B cell (primary cell): Measurements from ENCODE around the gene CENPF. TPM values are rescaled to one million over a fixed set of nuclear protein-coding genes. Genes with fewer than 3 reads are reported as not detected.

Experiments used
- ATAC-seq: fragments of 200-7000 bp; cut with Tn5 transposase; one replicate; pipeline ENCODE4 v1.10.0; 2021; ENCODE audit warnings: low read depth, mild to moderate bottlenecking, moderate number of reproducible peaks, moderate library complexity
- CTCF ChIA-PET: fragments of 350-600 bp; sonication (Branson Sonifier 250); formaldehyde crosslinking; loops from one replicate; lab custom pipeline; 2021; ENCODE audit warnings: antibody characterized with exemption, inconsistent platforms; lab: Charles Lee
- POLR2A ChIA-PET: fragments of 350-600 bp; sonication (Branson Sonifier 250); formaldehyde crosslinking; loops from one replicate; lab custom pipeline; 2021; ENCODE audit warnings: antibody characterized with exemption; lab: Charles Lee
- DNase-seq: peaks from one replicate; pipeline ENCODE4 v3.0.0; 2013
- H2AFZ ChIP-seq: 2 replicates; pipeline ENCODE4 v1.6.1; 2012; ENCODE audit warnings: mild to moderate bottlenecking, low read depth, low read length; ENCODE audit not compliant: insufficient read depth, poor library complexity, severe bottlenecking
- H3K27ac ChIP-seq, 2 donors: 1 replicate in 1 of 2; 2 replicates in 1 of 2; pipeline ENCODE4 v1.5.1; 2012 to 2013; ENCODE audit warnings: low read length in 2 of 2, mild to moderate bottlenecking in 2 of 2, moderate library complexity in 1 of 2
- H3K27me3 ChIP-seq, 4 experiments: fragments of 200-600 bp in 1 of 4; sonication (generic) in 1 of 4; replicated peaks in 1 of 4; 1 replicate in 2 of 4; 2 replicates in 2 of 4; pipeline versions ENCODE4 v1.6.1 to v1.7.0; 2013 to 2016; ENCODE audit warnings: low read length in 3 of 4, mild to moderate bottlenecking in 2 of 4, mixed read lengths in 1 of 4, moderate library complexity in 1 of 4; ENCODE audit not compliant: insufficient read depth in 4 of 4, control insufficient read depth in 3 of 4; ENCODE audit errors: control extremely low read depth in 1 of 4
- H3K36me3 ChIP-seq, 2 experiments: replicated peaks in 1 of 2; 1 replicate in 1 of 2; 2 replicates in 1 of 2; pipeline versions ENCODE4 v1.6.1 to v1.7.1; 2013; ENCODE audit warnings: low read length in 1 of 2; ENCODE audit not compliant: insufficient read depth in 2 of 2, control insufficient read depth in 1 of 2; ENCODE audit errors: control extremely low read depth in 1 of 2, extremely low read depth in 1 of 2
- H3K4me1 ChIP-seq, 2 donors: fragments of 200-600 bp in 1 of 2; sonication (generic) in 1 of 2; 1 replicate in 1 of 2; 2 replicates in 1 of 2; pipeline versions ENCODE4 v1.5.1 to v1.6.1; 2013 to 2017; ENCODE audit warnings: low read length in 2 of 2; ENCODE audit not compliant: control insufficient read depth in 2 of 2, insufficient read depth in 2 of 2
- H3K4me2 ChIP-seq: replicated peaks from 2 replicates; pipeline ENCODE3; 2012; ENCODE audit warnings: mild to moderate bottlenecking, low read depth, low read length; ENCODE audit not compliant: poor library complexity, severe bottlenecking
- H3K4me3 ChIP-seq, 5 experiments: fragments of 200-600 bp in 1 of 5; sonication (generic) in 1 of 5; 1 replicate in 3 of 5; 2 replicates in 2 of 5; pipeline versions ENCODE4 v1.5.1 to v1.7.0; 2011 to 2016; ENCODE audit warnings: low read length in 4 of 5, mild to moderate bottlenecking in 4 of 5, low read depth in 2 of 5, control low read depth in 1 of 5, moderate library complexity in 1 of 5; ENCODE audit not compliant: insufficient read depth in 1 of 5; ENCODE audit errors: control extremely low read depth in 1 of 5, extremely low read depth in 1 of 5
- H3K79me2 ChIP-seq: fragments of 200-600 bp; sonication (generic); one replicate; pipeline ENCODE4 v1.6.0; 2016; ENCODE audit warnings: low read length; ENCODE audit not compliant: control insufficient read depth, insufficient read depth
- H3K9ac ChIP-seq: fragments of 200-600 bp; sonication (generic); 2 replicates; pipeline ENCODE4 v1.6.1; 2017; ENCODE audit warnings: mild to moderate bottlenecking, low read length, moderate library complexity
- H3K9me3 ChIP-seq, 3 donors: one replicate each; pipeline versions ENCODE4 v1.6.1 to v1.7.1; 2013; ENCODE audit warnings: low read length in 2 of 3; ENCODE audit not compliant: control insufficient read depth in 2 of 3, insufficient read depth in 1 of 3; ENCODE audit errors: control extremely low read depth in 1 of 3
- H4K20me1 ChIP-seq: 2 replicates; pipeline ENCODE4 v1.6.0; 2012; ENCODE audit warnings: mild to moderate bottlenecking, low read length; ENCODE audit not compliant: insufficient read depth, control insufficient read depth, poor library complexity, severe bottlenecking
- H3K27ac Mint-ChIP-seq: one replicate; pipeline ENCODE4 v1.8.0; 2021; ENCODE audit warnings: mixed read lengths
- H3K27me3 Mint-ChIP-seq: one replicate; pipeline ENCODE4 v1.8.0; 2021; ENCODE audit warnings: mixed read lengths
- H3K4me1 Mint-ChIP-seq: one replicate; pipeline ENCODE4 v1.8.0; 2021; ENCODE audit warnings: mixed read lengths
- H3K4me3 Mint-ChIP-seq: one replicate; pipeline ENCODE4 v1.8.0; 2021; ENCODE audit warnings: mixed read lengths
- H3K9me3 Mint-ChIP-seq: one replicate; pipeline ENCODE4 v1.8.0; 2022; ENCODE audit warnings: mixed read lengths; ENCODE audit not compliant: insufficient read depth
- EZH2 ChIP-seq: IDR thresholded peaks from 2 replicates; pipeline ENCODE4 v1.6.1; 2012; ENCODE audit warnings: borderline replicate concordance, low read depth, mild to moderate bottlenecking, moderate library complexity, low read length; ENCODE audit not compliant: insufficient read depth, poor library complexity, severe bottlenecking
- WGBS: methylation state at CpG from one replicate; pipeline ENCODE4 v1.1.5; 2013; ENCODE audit warnings: missing lambda C conversion rate; ENCODE audit not compliant: insufficient coverage; 5-methylcytosine and 5-hydroxymethylcytosine counted together
- intact Hi-C: fragments of 100-400 bp; cut with micrococcal nuclease; formaldehyde crosslinking; loops from one replicate; pipeline ENCODE4 v1.10.0; 2022
- polyA plus RNA-seq: library from polyadenylated mRNA; depleted of rRNA; stranded (reverse); fragments of >200 nt; gene quantifications from 2 replicates; pipeline ENCODE4 v1.2.3, GENCODE V29; 2012
- total RNA-seq, 2 donors: library from RNA; stranded (reverse); fragments of 120-200 nt in 1 of 2; gene quantifications; 1 replicate in 1 of 2; 2 replicates in 1 of 2; pipeline versions ENCODE4 v1.2.3 to v1.2.4, GENCODE V29; 2013 to 2022
- TF ChIP-seq, protein P1 (sequence below): fragments of 200-600 bp; IDR thresholded peaks from one replicate; pipeline ENCODE4 v1.8.0; 2022; ENCODE audit warnings: antibody characterized with exemption, mild to moderate bottlenecking

The CENPF gene
- total and polyA plus RNA-seq, 2 donors (not counting 1 experiment from before 2014, with no cell fraction given), result 0.12 to 3.0 TPM

DNA sequence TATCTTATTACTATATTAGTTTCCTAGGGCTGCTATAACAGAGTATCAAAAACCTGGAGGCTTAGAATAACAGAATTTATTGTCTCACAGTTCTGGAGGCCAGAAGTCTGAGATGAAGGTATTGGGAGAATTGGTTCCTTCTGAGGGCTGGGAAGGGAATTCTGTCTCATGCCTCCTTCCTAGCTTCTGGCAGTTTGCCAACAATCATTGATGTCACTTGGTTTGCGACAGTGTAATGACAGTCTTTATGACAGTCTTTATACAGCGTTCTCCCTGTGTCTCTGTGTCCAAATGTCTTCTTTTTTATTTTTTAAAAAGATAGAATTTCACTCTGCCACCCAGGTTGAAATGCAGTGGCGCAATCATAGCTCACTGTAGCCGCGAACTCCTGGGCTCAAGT is 15.8 kb upstream of the CENPF start:
- POLR2A ChIA-PET, result no interaction called here
- no peaks in the 10 kb centered on the region for H3K9me3 ChIP-seq
- DNase-seq (no peak), ATAC-seq (no peak)
- H3K27me3 Mint-ChIP-seq, result peaks cover 47% of the 10 kb centered on the region
- no peaks in the 10 kb centered on the region for H4K20me1 ChIP-seq
- no peak overlapping the region for H3K9ac ChIP-seq
- TF ChIP-seq, protein P1, sequence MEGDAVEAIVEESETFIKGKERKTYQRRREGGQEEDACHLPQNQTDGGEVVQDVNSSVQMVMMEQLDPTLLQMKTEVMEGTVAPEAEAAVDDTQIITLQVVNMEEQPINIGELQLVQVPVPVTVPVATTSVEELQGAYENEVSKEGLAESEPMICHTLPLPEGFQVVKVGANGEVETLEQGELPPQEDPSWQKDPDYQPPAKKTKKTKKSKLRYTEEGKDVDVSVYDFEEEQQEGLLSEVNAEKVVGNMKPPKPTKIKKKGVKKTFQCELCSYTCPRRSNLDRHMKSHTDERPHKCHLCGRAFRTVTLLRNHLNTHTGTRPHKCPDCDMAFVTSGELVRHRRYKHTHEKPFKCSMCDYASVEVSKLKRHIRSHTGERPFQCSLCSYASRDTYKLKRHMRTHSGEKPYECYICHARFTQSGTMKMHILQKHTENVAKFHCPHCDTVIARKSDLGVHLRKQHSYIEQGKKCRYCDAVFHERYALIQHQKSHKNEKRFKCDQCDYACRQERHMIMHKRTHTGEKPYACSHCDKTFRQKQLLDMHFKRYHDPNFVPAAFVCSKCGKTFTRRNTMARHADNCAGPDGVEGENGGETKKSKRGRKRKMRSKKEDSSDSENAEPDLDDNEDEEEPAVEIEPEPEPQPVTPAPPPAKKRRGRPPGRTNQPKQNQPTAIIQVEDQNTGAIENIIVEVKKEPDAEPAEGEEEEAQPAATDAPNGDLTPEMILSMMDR, result no peak
- no peak for TF ChIP-seq EZH2
- no peak overlapping the region for H3K4me3 ChIP-seq
- CTCF ChIA-PET, result interaction anchor here (1.7 to 3.4 kb wide), 2 partner anchors 255 to 326 kb away, joined by 4 to 23 read pairs; no protein-coding TSS in a partner anchor
- H3K27me3 ChIP-seq, result peaks cover 0 to 11% (median 3%) of the 10 kb centered on the region in 4 experiments
- H3K79me2 ChIP-seq, result no peaks in the 10 kb centered on the region
- no peak overlapping the region for H2AFZ ChIP-seq
- H3K4me2 ChIP-seq, result no peak overlapping the region
- intact Hi-C loops, result no loop called here
- WGBS, result 100% methylated on average over 1 of the region's 5 CpGs
- no peak overlapping the region for H3K27ac ChIP-seq
- no peaks in the 10 kb centered on the region for H3K4me1 ChIP-seq
- no peak overlapping the region for H3K27ac Mint-ChIP-seq
- no peak overlapping the region for H3K4me3 Mint-ChIP-seq
- H3K4me1 Mint-ChIP-seq, result no peaks in the 10 kb centered on the region
- H3K36me3 ChIP-seq, result no peaks in the 10 kb centered on the region
- H3K9me3 Mint-ChIP-seq, result no peaks in the 10 kb centered on the region

- H3K27ac Mint-ChIP-seq, result no peak overlapping the region
- H3K36me3 ChIP-seq, result no peaks in the 10 kb centered on the region
- no peak overlapping the region for H2AFZ ChIP-seq
- H3K4me1 Mint-ChIP-seq, result no peaks in the 10 kb centered on the region
- WGBS, result 92% methylated on average over 4 of the region's 4 CpGs
- ChIA-PET CTCF (no interaction called here), POLR2A (no interaction called here)
- peaks cover 42% of the 10 kb centered on the region for H3K27me3 Mint-ChIP-seq
- TF ChIP-seq, protein P1, result no peak
- no peak for TF ChIP-seq EZH2
- no peak for ATAC-seq
- no peak for DNase-seq
- no peak overlapping the region for H3K9ac ChIP-seq
- H3K4me1 ChIP-seq, result no peaks in the 10 kb centered on the region
- no peak overlapping the region for H3K4me2 ChIP-seq
- no peak overlapping the region for H3K4me3 Mint-ChIP-seq
- no peak overlapping the region for H3K27ac ChIP-seq
- intact Hi-C loops, result no loop called here
- no peaks in the 10 kb centered on the region for H3K9me3 Mint-ChIP-seq
- H3K4me3 ChIP-seq, result no peak overlapping the region
- H3K9me3 ChIP-seq, result no peaks in the 10 kb centered on the region
- no peaks in the 10 kb centered on the region for H4K20me1 ChIP-seq
- no peaks in the 10 kb centered on the region for H3K79me2 ChIP-seq
- H3K27me3 ChIP-seq, result peaks cover 0 to 11% (median 3%) of the 10 kb centered on the region in 4 experiments
These were observed 13.9 kb upstream of the CENPF start for GRCh38 chr1:214588963-214589597.
